Measurements from ENCODE around the gene UCP1.
"Not testable (repeated sequence)": the region's sequence is repeated elsewhere in the genome, so short reads cannot be mapped to it uniquely, and the experiment has no call there.

UCP1 gene

DNA sequence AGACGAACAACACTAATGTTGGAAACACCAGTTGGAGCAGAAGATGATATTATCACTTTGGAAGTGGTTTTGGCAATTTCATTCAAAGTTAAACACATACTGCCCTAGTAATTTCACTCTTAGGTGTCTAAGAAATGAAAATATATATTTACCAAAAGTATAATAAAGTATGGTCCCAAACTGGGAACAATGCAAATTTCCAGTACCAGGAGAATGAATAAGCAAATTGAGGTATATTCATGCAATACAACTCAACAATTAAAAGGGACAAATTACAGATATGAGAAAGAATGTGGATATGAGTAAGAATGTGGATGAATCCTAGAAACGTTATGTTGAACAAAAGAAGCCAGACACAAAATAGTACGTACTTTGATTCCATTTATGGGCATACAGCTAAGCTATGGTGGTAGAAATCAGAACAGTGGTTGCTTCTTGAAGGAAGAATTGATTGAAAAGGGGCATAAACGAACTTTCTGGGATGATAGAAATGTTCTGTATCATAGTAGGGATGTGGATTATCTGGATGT, 34.7 kb downstream of the UCP1 start:
- no peak for DNase-seq

GRCh38 chr4:140529434-140529833, 39.3 kb downstream of the UCP1 start:
- DNase-seq = no peak

DNA sequence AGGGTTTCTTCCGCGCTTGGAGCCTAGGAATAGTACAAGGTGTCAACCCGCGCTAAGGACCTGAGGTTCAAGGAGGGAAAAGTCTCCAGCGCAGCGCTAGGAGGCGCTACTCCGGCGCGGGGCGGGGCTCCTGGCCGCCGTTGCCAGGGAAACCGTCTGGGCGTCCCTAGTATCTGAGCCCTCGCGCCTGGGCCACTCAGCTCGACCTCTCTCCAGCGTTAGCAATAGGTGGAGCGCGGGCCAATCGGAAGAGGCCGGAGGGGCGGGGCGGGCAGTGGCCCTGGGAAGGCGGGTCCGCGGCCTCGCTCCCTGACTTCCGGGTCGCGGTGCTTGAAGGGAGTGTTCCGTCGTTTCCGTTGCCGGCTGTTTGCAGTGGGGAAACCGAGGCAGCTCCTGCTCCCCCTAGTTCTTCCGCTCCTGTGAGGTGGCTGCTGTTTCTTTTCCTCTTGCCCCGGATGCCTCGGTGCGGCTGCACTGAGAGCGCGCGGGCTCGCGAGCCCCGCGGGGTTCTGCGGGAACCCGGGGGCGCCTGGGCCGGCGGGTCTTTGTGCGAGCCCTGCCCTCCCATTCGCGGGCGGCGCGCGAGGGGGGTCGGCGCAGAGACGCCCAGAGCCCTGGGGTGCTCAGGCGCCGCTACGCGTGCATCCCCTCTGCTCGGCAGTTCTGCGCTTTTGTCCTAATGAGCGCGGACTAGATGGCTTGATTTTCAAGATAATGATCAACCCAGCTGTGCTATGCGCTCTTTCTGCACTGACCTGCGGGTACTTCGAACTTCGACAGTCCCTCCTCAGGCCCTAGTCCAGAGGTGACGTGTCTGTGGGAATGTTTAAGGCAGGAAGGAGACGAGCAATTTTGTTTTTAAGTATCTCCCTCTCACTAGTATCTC, 44.7 kb downstream of the UCP1 start, which contains the start of gene ELMOD2:
TSS of gene ELMOD2 (plus strand) at position 312 of the 886 bp plus-strand sequence. CDS start 1,261 bp downstream, outside the sequence.
- DNase-seq = peak; percentile 65 to 100 (median 97)

- no peak for DNase-seq
Observed at GRCh38 chr4:140523370-140523856, 45.3 kb downstream of the UCP1 start.

- no peak for DNase-seq
Observed at GRCh38 chr4:140515423-140515822, 53.3 kb downstream of the UCP1 start.

GRCh38 chr4:140513765-140514164, 55.0 kb downstream of the UCP1 start:
- DNase-seq = not testable (repeated sequence)
